ENCODE results near the gene ILDR2. TPM values are rescaled to one million over a fixed set of nuclear protein-coding genes. Genes with fewer than 3 reads are reported as not detected.

Gene ILDR2
- total RNA-seq, 2 donors from 2014 or later = 1.00 to 1.4 TPM

DNA sequence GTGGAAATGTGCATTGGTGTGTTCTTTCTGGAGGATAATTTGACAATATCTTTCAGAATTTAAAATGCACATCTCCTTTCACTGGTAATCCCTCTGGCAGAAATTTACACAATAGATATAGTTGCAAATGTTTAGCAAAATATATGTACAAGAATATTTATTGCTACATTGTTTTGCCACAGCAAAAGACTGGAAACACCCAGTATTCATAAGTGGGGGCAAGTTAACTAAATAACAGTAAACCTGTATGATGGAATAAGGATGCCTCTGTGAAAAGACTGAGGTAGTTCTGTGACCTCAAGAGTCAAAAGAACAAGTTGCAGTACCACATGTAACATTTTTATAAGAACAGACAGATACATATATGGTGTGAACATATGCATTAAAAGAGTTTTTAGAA lies 85.6 kb downstream of the ILDR2 start:
- DNase-seq = no peak
- H3K27ac Mint-ChIP-seq = no peak overlapping the region
- Histone ChIP-seq H3K27me3 (ENCODE audit: control insufficient read depth, insufficient read depth, low read length, poor library complexity, severe bottlenecking) (peaks cover 21% of the 10 kb centered on the region), H3K4me1 (ENCODE audit: control insufficient read depth, insufficient read depth, low read length) (no peaks in the 10 kb centered on the region), H3K36me3 (ENCODE audit: control insufficient read depth, insufficient read depth, low read length) (no peaks in the 10 kb centered on the region), H3K9me3 (ENCODE audit: control insufficient read depth, low read length) (no peaks in the 10 kb centered on the region), H3K9ac (ENCODE audit: extremely low read depth, low read length, poor library complexity, severe bottlenecking) (no peak overlapping the region), H3K4me3 (ENCODE audit: low read length) (no peak overlapping the region), H3K27ac (ENCODE audit: low read depth, low read length) (no peak overlapping the region)
- H3K4me3 Mint-ChIP-seq = no peak overlapping the region
- peaks cover 28% of the 10 kb centered on the region for H3K27me3 Mint-ChIP-seq (ENCODE audit: insufficient read depth)
- TF ChIP-seq, protein P1, sequence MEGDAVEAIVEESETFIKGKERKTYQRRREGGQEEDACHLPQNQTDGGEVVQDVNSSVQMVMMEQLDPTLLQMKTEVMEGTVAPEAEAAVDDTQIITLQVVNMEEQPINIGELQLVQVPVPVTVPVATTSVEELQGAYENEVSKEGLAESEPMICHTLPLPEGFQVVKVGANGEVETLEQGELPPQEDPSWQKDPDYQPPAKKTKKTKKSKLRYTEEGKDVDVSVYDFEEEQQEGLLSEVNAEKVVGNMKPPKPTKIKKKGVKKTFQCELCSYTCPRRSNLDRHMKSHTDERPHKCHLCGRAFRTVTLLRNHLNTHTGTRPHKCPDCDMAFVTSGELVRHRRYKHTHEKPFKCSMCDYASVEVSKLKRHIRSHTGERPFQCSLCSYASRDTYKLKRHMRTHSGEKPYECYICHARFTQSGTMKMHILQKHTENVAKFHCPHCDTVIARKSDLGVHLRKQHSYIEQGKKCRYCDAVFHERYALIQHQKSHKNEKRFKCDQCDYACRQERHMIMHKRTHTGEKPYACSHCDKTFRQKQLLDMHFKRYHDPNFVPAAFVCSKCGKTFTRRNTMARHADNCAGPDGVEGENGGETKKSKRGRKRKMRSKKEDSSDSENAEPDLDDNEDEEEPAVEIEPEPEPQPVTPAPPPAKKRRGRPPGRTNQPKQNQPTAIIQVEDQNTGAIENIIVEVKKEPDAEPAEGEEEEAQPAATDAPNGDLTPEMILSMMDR (conservative IDR thresholded peaks at IDR 0.05) = no peak
- H3K9me3 Mint-ChIP-seq = no peaks in the 10 kb centered on the region
- no peaks in the 10 kb centered on the region for H3K36me3 Mint-ChIP-seq (ENCODE audit: low read depth)
- no peaks in the 10 kb centered on the region for H3K4me1 Mint-ChIP-seq

DNA sequence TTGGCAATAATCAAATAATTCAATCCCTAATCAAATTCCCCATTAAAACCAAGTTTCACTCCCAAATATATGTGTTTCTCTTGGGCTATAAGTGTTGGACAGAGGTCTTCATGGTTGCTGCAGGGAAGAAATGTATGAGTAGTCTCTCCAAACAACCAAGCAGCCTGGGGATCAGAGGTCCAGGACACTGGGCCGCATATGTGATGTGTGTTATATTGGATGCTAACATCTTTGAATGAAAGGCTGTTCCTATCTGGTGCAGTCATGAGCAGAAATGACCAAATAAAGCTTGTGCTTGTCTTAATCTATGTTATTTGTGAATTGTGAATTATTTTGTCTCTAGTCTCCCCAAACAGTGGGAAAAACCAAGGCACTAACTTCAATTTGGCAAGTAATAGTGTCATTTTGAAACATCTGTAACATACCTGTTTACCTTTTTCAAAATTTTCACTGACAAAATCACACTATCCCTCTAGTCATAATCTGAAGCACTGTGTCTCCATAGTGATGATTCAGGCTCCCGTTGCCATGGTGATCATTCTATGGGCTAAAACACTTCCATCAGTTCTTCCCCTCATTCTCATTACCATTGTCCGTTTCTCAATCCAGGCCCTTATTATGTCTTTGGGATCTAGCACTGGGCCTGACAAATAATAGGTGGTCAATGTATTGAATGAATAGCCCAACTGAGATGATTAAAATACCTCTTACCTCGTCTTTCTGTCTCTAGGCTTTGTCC lies 86.8 kb downstream of the ILDR2 start:
- Mint-ChIP-seq H3K4me3 (no peak overlapping the region), H3K36me3 (ENCODE audit: low read depth) (no peaks in the 10 kb centered on the region), H3K27ac (no peak overlapping the region), H3K9me3 (no peaks in the 10 kb centered on the region), H3K27me3 (ENCODE audit: insufficient read depth) (peaks cover 36% of the 10 kb centered on the region), H3K4me1 (peaks cover 6% of the 10 kb centered on the region)
- H3K9me3 ChIP-seq (ENCODE audit: control insufficient read depth, low read length) = no peaks in the 10 kb centered on the region
- DNase-seq = no peak
- no peak overlapping the region for H3K4me3 ChIP-seq (ENCODE audit: low read length)
- WGBS, 2 experiments (ENCODE audit: insufficient coverage in 1 of 2, insufficient read length in 1 of 2) = 81 to 93% methylated on average over 2 to 4 of the region's 4 CpGs
- H3K4me1 ChIP-seq (ENCODE audit: control insufficient read depth, insufficient read depth, low read length) = no peaks in the 10 kb centered on the region
- no peak overlapping the region for H3K9ac ChIP-seq (ENCODE audit: extremely low read depth, low read length, poor library complexity, severe bottlenecking)
- TF ChIP-seq, protein P1 (conservative IDR thresholded peaks at IDR 0.05) = no peak
- no peaks in the 10 kb centered on the region for H3K36me3 ChIP-seq (ENCODE audit: control insufficient read depth, insufficient read depth, low read length)
- peaks cover 32% of the 10 kb centered on the region for H3K27me3 ChIP-seq (ENCODE audit: control insufficient read depth, insufficient read depth, low read length, poor library complexity, severe bottlenecking)
- peak overlapping the region; percentile 66 for H3K27ac ChIP-seq (ENCODE audit: low read depth, low read length)

DNA sequence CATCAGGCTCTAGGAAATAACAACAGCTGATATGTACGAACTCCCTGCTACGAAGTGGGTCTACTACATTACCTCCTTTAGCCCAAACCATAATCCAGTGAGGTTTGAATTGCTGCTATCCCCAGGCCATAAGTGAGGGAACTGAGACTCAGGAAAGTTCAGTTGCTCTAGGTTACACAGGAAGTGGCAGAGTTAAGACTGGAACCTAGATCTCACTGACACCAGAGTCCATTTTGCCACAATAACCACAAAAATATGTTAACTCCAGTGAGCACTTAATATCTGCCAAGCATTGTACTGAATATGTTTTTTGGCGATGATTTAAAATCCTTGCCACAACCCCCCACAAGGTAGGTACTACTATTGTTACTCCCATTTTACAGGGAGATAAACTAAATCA lies 90.4 kb downstream of the ILDR2 start:
- Mint-ChIP-seq H3K4me3 (no peak overlapping the region), H3K27ac (no peak overlapping the region)
- WGBS, 2 experiments (ENCODE audit: insufficient coverage in 1 of 2, insufficient read length in 1 of 2) = 83 to 98% methylated on average over 1 to 3 of the region's 3 CpGs

More for the DNA sequence above, 90.4 kb downstream of the ILDR2 start:
- Histone ChIP-seq H3K36me3 (ENCODE audit: control insufficient read depth, insufficient read depth, low read length) (no peaks in the 10 kb centered on the region), H3K9me3 (ENCODE audit: control insufficient read depth, low read length) (no peaks in the 10 kb centered on the region), H3K4me1 (ENCODE audit: control insufficient read depth, insufficient read depth, low read length) (no peaks in the 10 kb centered on the region), H3K9ac (ENCODE audit: extremely low read depth, low read length, poor library complexity, severe bottlenecking) (no peak overlapping the region), H3K27me3 (ENCODE audit: control insufficient read depth, insufficient read depth, low read length, poor library complexity, severe bottlenecking) (peaks cover 55% of the 10 kb centered on the region), H3K4me3 (ENCODE audit: low read length) (no peak overlapping the region), H3K27ac (ENCODE audit: low read depth, low read length) (no peak overlapping the region)
- Mint-ChIP-seq H3K4me1 (peaks cover 7% of the 10 kb centered on the region), H3K9me3 (no peaks in the 10 kb centered on the region), H3K36me3 (ENCODE audit: low read depth) (no peaks in the 10 kb centered on the region), H3K27me3 (ENCODE audit: insufficient read depth) (peaks cover 52% of the 10 kb centered on the region)
- TF ChIP-seq, protein P1 (conservative IDR thresholded peaks at IDR 0.05) = no peak
- DNase-seq = no peak
